IMR-90 (cell line): ENCODE results near the gene ISCA1. TPM values are rescaled to one million over a fixed set of nuclear protein-coding genes. Genes with fewer than 3 reads are reported as not detected.

Source experiments
- ATAC-seq: fragments of 200-7000 bp; cut with Tn5 transposase; 2 replicates; pipeline ENCODE4 v1.9.1; 2020; ENCODE audit warnings: low read depth, mild to moderate bottlenecking, moderate library complexity
- BruUV-seq: library from RNA; stranded (reverse); fragments of 400-500 nt; replicated peaks from 2 replicates; lab custom pipeline; 2021; lab: Mats Ljungman, UMichigan
- CTCF ChIA-PET: fragments of 300-600 bp; formaldehyde crosslinking; extraction: SDS; loops from one replicate; lab custom pipeline; 2021; ENCODE audit warnings: antibody characterized with exemption; lab: Yijun Ruan, JAX
- POLR2A ChIA-PET: fragments of 300-600 bp; sonication (Branson Sonifier 250); formaldehyde crosslinking; loops from one replicate; lab custom pipeline; 2022; ENCODE audit warnings: antibody characterized with exemption; ENCODE audit not compliant: unreplicated experiment; lab: Charles Lee
- DNase-seq: peaks from one replicate; pipeline ENCODE4 v3.0.0; 2013
- H2AFZ ChIP-seq: replicated peaks from 2 replicates; pipeline ENCODE3; 2013; ENCODE audit warnings: low read length, mild to moderate bottlenecking; ENCODE audit not compliant: poor library complexity
- H2AK5ac ChIP-seq: 2 replicates; pipeline ENCODE4 v1.6.1; 2013; ENCODE audit warnings: low read depth, low read length, inconsistent platforms
- H2AK9ac ChIP-seq: replicated peaks from 2 replicates; pipeline ENCODE3; 2013; ENCODE audit warnings: mild to moderate bottlenecking, low read depth, low read length, moderate library complexity; ENCODE audit not compliant: poor library complexity
- H2BK120ac ChIP-seq: 2 replicates; pipeline ENCODE4 v1.6.1; 2013; ENCODE audit warnings: low read depth, low read length, inconsistent platforms
- H2BK15ac ChIP-seq: 3 replicates; pipeline ENCODE4 v1.6.1; 2013; ENCODE audit warnings: low read depth, low read length, inconsistent platforms
- H2BK20ac ChIP-seq: 2 replicates; pipeline ENCODE4 v1.6.1; 2013; ENCODE audit warnings: low read depth, mild to moderate bottlenecking, inconsistent platforms, low read length, moderate library complexity
- H2BK5ac ChIP-seq: 2 replicates; pipeline ENCODE4 v1.6.1; 2013; ENCODE audit warnings: mild to moderate bottlenecking, low read depth, low read length, inconsistent platforms; ENCODE audit not compliant: poor library complexity, severe bottlenecking
- H3K14ac ChIP-seq: replicated peaks from 2 replicates; pipeline ENCODE4 v1.6.1; 2013; ENCODE audit warnings: low read depth, low read length, inconsistent platforms
- H3K18ac ChIP-seq: 2 replicates; pipeline ENCODE4 v1.6.1; 2013; ENCODE audit warnings: low read depth, low read length, control low read depth
- H3K23ac ChIP-seq: 2 replicates; pipeline ENCODE4 v1.6.1; 2013; ENCODE audit warnings: low read depth, low read length, inconsistent platforms
- H3K27ac ChIP-seq: 2 replicates; pipeline ENCODE4 v1.5.1; 2013; ENCODE audit warnings: mild to moderate bottlenecking, control low read depth, low read length; ENCODE audit not compliant: insufficient read depth
- H3K27me3 ChIP-seq: 2 replicates; pipeline ENCODE4 v1.6.1; 2013; ENCODE audit warnings: low read length; ENCODE audit not compliant: control insufficient read depth, insufficient read depth
- H3K36me3 ChIP-seq: 2 replicates; pipeline ENCODE4 v1.6.1; 2013; ENCODE audit warnings: low read length, mixed read lengths; ENCODE audit not compliant: control insufficient read depth, insufficient read depth
- H3K4ac ChIP-seq: 2 replicates; pipeline ENCODE4 v1.6.1; 2013; ENCODE audit warnings: low read depth, low read length, inconsistent platforms
- H3K4me1 ChIP-seq: 2 replicates; pipeline ENCODE4 v1.6.1; 2013; ENCODE audit warnings: low read length, mixed read lengths; ENCODE audit not compliant: control insufficient read depth, insufficient read depth
- H3K4me2 ChIP-seq: 2 replicates; pipeline ENCODE4 v1.6.1; 2013; ENCODE audit warnings: low read depth, mild to moderate bottlenecking, control low read depth, low read length, moderate library complexity
- H3K4me3 ChIP-seq: 2 replicates; pipeline ENCODE4 v1.5.1; 2013; ENCODE audit warnings: low read depth, mild to moderate bottlenecking, control low read depth, low read length, moderate library complexity; ENCODE audit not compliant: insufficient read depth
- H3K56ac ChIP-seq: 2 replicates; pipeline ENCODE4 v1.6.1; 2013; ENCODE audit warnings: low read length, inconsistent platforms; ENCODE audit not compliant: insufficient read depth; ENCODE audit errors: extremely low read depth
- H3K79me1 ChIP-seq, 2 experiments: 2 replicates each; pipeline ENCODE4 v1.6.1; 2013; ENCODE audit warnings: low read length in 2 of 2, inconsistent platforms in 1 of 2, low read depth in 1 of 2
- H3K9ac ChIP-seq: 2 replicates; pipeline ENCODE4 v1.6.1; 2013; ENCODE audit warnings: low read depth, low read length, control low read depth
- H3K9me1 ChIP-seq: 2 replicates; pipeline ENCODE4 v1.6.1; 2013; ENCODE audit warnings: low read length, inconsistent platforms; ENCODE audit not compliant: insufficient read depth
- H3K9me3 ChIP-seq: 2 replicates; pipeline ENCODE4 v1.6.1; 2013; ENCODE audit warnings: low read length; ENCODE audit not compliant: control insufficient read depth, insufficient read depth
- H4K20me1 ChIP-seq: 2 replicates; pipeline ENCODE4 v1.6.1; 2013; ENCODE audit warnings: low read length, inconsistent platforms; ENCODE audit not compliant: insufficient read depth
- H4K5ac ChIP-seq: 2 replicates; pipeline ENCODE4 v1.6.1; 2013; ENCODE audit warnings: mild to moderate bottlenecking, low read depth, low read length, control low read depth
- H4K8ac ChIP-seq, 2 experiments: 2 replicates each; pipeline ENCODE4 v1.6.1; 2013; ENCODE audit warnings: low read depth in 2 of 2, low read length in 2 of 2, control low read depth in 1 of 2, inconsistent platforms in 1 of 2
- H4K91ac ChIP-seq: 2 replicates; pipeline ENCODE4 v1.6.1; 2013; ENCODE audit warnings: low read depth, low read length, inconsistent platforms; ENCODE audit not compliant: insufficient read depth
- BHLHE40 ChIP-seq: fragments of 150-350 bp; IDR thresholded peaks from 2 replicates; pipeline ENCODE4 v1.6.1; 2016; ENCODE audit warnings: mild to moderate bottlenecking, low read depth, low read length
- MXI1 ChIP-seq: IDR thresholded peaks from 2 replicates; pipeline ENCODE4 v1.6.1; 2012; ENCODE audit warnings: low read depth, mild to moderate bottlenecking, low read length, moderate library complexity, borderline replicate concordance
- NFE2L2 ChIP-seq: fragments of 150-350 bp; IDR thresholded peaks from 2 replicates; pipeline ENCODE4 v1.6.1; 2016; ENCODE audit warnings: low read depth, mild to moderate bottlenecking, low read length
- RAD21 ChIP-seq: IDR thresholded peaks from 2 replicates; pipeline ENCODE4 v1.6.1; 2012; ENCODE audit warnings: low read length, improper control_type of control experiment
- RFX5 ChIP-seq: IDR thresholded peaks from 2 replicates; pipeline ENCODE4 v1.8.0; 2012; ENCODE audit warnings: low read depth, mild to moderate bottlenecking, low read length, moderate library complexity
- SMC3 ChIP-seq: fragments of 150-350 bp; IDR thresholded peaks from 2 replicates; pipeline ENCODE4 v1.6.1; 2016; ENCODE audit warnings: low read depth, mild to moderate bottlenecking, antibody characterized with exemption, low read length, moderate library complexity
- USF2 ChIP-seq: fragments of 150-350 bp; IDR thresholded peaks from 2 replicates; pipeline ENCODE4 v1.6.1; 2017; ENCODE audit warnings: mild to moderate bottlenecking, antibody characterized with exemption, low read length, low read depth
- WGBS, 2 experiments: methylation state at CpG; one replicate each; pipeline versions ENCODE4 v1.1.5 to v1.1.7; 2013; ENCODE audit warnings: missing lambda C conversion rate in 2 of 2; ENCODE audit not compliant: insufficient read length in 1 of 2; ENCODE audit errors: extremely low coverage in 2 of 2; 5-methylcytosine and 5-hydroxymethylcytosine counted together
- dilution Hi-C: fragments of 300-500 bp; cut with HindIII; formaldehyde crosslinking; loops from one replicate; pipeline ENCODE4 v1.14.3; 2018; ENCODE audit warnings: low sequenced_read_pairs; ENCODE audit not compliant: unreplicated experiment
- in situ Hi-C: fragments of 300-500 bp; cut with MboI; formaldehyde crosslinking; loops from 3 replicates; pipeline ENCODE4 v1.14.3; 2019; ENCODE audit warnings: low sequenced_read_pairs, inconsistent platforms, mixed read lengths
- intact Hi-C: fragments of 100-400 bp; cut with micrococcal nuclease; formaldehyde crosslinking; loops from 2 replicates; pipeline ENCODE4 v1.10.0; 2022
- polyA plus RNA-seq, 3 experiments: library from polyadenylated mRNA; depleted of rRNA; stranded (reverse); fragments of >200 nt; gene quantifications; 2 replicates each; pipeline ENCODE4 v1.2.3, GENCODE V29; 2012; ENCODE audit warnings: low replicate concordance in 1 of 3
- total RNA-seq: library from RNA; depleted of rRNA; stranded (reverse); fragments of >200 nt; gene quantifications from 2 replicates; pipeline ENCODE4 v1.2.3, GENCODE V29; 2012

ISCA1 gene
- total and polyA plus RNA-seq, 2 of the 4 experiments (the other 2 are of a cell fraction) = 14.7 to 15.1 TPM

GRCh38 chr9:86248746-86249145, 33.6 kb downstream of the ISCA1 start:
- Histone ChIP-seq H2BK120ac (no peak overlapping the region), H4K8ac (no peak overlapping the region), H3K4ac (no peak overlapping the region), H2BK15ac (no peak overlapping the region), H3K9me1 (no peaks in the 10 kb centered on the region), H2AK5ac (no peak overlapping the region), H3K9ac (no peak overlapping the region), H3K4me1 (no peaks in the 10 kb centered on the region), H2BK20ac (no peak overlapping the region), H3K56ac (no peak overlapping the region), H2AFZ (no peak overlapping the region), H3K27me3 (no peaks in the 10 kb centered on the region), H4K91ac (no peak overlapping the region), H3K27ac (no peak overlapping the region), H2AK9ac (no peak overlapping the region), H3K9me3 (no peaks in the 10 kb centered on the region), H3K4me3 (no peak overlapping the region), H4K5ac (no peak overlapping the region), H3K4me2 (no peak overlapping the region), H3K23ac (no peak overlapping the region), H4K20me1 (no peaks in the 10 kb centered on the region), H3K18ac (no peak overlapping the region), H3K79me1 (no peaks in the 10 kb centered on the region), H2BK5ac (no peak overlapping the region), H3K14ac (no peak overlapping the region), H3K36me3 (no peaks in the 10 kb centered on the region)
- POLR2A ChIA-PET = interaction anchor here (0.6 kb wide), 1 partner anchor 29 kb away, joined by 3 read pairs; no protein-coding TSS in a partner anchor
- ATAC-seq = no peak
- no TSS peak for BruUV-seq
- no CpG with 5 or more reads among the region's 4 CpGs for WGBS, 2 experiments
- intact Hi-C loops = loop anchor here (10.0 kb wide), 1 partner anchor 424 kb away; no protein-coding TSS in a partner anchor
- no peak for TF ChIP-seq MXI1
- TF ChIP-seq RAD21 = no peak
- no peak for TF ChIP-seq USF2
- no peak for TF ChIP-seq SMC3
- TF ChIP-seq RFX5 = no peak
- TF ChIP-seq BHLHE40 = no peak
- no peak for TF ChIP-seq NFE2L2
- dilution Hi-C loops = no loop called here
- CTCF ChIA-PET = no interaction called here
- no peak for DNase-seq
- in situ Hi-C loops = no loop called here
